ENCODE results near the gene TBL3.

TBL3 gene

DNA sequence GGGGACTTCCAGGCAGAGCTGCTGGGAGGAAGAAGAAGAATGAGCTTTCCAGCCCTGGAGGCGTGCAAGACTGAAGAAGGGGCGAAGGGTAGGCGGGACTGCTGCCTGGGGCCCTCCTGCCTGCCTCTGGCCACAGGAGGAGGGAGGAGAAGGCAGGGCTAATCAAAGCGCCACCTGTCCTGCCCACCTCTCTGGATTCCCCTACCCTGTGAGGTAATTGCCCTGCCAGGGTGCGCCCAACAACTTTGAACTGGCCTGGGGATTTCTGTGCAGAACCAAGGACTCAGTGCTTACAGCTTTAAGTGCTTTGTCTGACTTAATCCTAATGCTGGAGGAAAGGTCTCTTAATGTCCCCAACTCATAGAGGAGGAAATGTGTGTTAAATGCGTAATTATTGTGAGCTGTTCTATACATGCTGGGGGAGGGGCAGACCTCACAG, 9.6 kb downstream of the TBL3 start, which contains the start of gene NOXO1:
Gene NOXO1 (minus strand): TSS at position 72 of the 439 bp plus-strand sequence. CDS start 290 bp downstream, outside the sequence.
- Mint-ChIP-seq H3K27ac (peak within 1 kb of the TSS; percentile 11), H3K36me3 (ENCODE audit: low read depth) (peaks cover 8% of the 10 kb centered on the region), H3K4me3 (peak within 1 kb of the TSS; percentile 28), H3K9me3 (no peaks in the 10 kb centered on the region), H3K27me3 (peaks cover 25% of the 10 kb centered on the region), H3K4me1 (ENCODE audit: low read depth) (peaks cover 21% of the 10 kb centered on the region)

DNA sequence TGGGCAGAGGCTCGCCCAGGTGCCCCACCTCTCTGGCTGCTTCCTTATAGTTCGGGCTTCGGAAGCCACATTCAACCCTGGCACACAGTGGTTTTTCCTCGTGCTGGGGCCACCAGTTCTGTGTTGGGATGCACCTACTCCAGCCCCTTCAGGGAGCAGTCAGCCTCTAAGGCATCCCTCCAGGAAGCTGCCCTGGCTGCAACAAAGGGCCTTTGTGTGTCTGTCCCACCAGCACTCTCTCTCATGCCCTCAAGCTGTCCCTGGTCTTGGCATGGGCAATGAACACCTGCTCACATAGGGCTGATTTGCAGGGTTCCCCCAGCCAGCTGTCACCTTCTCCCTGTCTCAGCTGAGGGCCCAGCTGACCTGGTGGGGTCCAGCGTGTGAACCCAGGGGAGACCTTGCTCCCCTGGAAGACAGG, 10.2 kb downstream of the TBL3 start:
- Mint-ChIP-seq H3K4me3 (no peak overlapping the region), H3K27me3 (peaks cover 25% of the 10 kb centered on the region), H3K36me3 (ENCODE audit: low read depth) (peaks cover 12% of the 10 kb centered on the region), H3K9me3 (no peaks in the 10 kb centered on the region), H3K27ac (no peak overlapping the region), H3K4me1 (ENCODE audit: low read depth) (peaks cover 21% of the 10 kb centered on the region)

DNA sequence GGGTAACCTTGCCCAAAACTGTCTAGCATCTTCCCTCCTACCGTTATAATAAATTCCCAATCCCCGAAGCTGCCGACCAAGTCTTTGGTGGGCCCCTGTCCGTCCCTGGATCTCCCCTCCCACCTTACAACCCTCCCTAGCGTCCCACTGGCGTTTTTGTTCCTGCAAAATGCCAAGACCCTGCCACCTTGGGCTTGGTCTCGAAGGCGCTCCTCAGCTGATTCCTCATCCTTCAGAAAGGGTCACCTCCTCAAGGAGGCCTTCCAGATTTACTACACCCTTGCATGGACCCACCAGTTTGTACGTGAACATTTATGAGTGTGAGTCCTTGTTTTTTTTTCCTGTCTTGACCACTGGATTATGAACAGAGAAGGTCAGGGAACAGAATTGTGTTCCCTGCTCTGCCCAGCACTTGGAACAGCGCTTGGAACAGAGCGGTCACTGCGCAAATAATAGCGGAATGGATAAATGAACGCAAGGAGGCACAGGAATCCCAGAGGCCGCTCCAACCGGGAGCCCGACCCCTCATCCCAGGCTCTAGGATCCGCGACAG, 11.2 kb downstream of the TBL3 start:
- H3K27ac Mint-ChIP-seq, result no peak overlapping the region
- peaks cover 21% of the 10 kb centered on the region for H3K4me1 Mint-ChIP-seq (ENCODE audit: low read depth)
- H3K4me3 Mint-ChIP-seq, result peak overlapping the region; percentile 73
- peaks cover 28% of the 10 kb centered on the region for H3K27me3 Mint-ChIP-seq
- no peaks in the 10 kb centered on the region for H3K9me3 Mint-ChIP-seq
- peaks cover 7% of the 10 kb centered on the region for H3K36me3 Mint-ChIP-seq (ENCODE audit: low read depth)

DNA sequence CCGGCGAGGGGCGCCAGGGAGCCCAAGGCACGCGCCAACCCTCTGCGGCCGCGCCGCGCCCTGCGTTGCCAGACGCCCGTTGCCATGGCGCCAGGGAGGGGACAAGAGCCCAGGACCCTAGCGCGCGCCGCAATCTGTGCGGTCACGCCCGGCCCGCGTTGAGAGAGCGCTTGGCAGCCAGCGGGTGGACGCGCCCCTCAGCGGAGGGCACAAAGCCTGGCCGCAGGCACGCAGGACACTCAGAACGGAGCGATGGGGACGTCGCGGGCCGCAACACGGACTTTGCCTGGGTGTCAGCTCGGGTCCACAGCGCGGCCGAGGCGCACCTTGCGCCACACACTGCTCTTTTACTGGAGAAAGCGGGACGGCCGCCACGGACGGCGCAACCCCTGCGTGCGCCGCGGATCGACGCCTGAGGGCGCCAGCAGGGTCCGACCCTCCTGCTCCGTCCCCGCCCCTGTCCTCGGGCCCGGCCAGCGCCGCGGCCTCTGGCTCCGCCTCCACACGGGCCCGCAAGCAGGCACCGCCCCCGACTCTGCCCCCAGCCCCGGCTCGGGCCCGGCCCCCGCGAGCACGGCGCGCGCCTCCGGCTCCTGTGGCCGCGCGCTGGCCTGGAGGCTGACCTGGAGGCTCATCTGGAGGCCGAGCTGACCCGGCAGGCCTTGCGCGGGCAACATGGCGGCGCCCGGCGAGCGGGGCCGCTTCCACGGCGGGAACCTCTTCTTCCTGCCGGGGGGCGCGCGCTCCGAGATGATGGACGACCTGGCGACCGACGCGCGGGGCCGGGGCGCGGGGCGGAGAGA, 11.9 kb downstream of the TBL3 start, which contains the start of gene GFER:
Gene GFER (plus strand): TSS at position 650 of the 803 bp plus-strand sequence. CDS start 26 bp downstream, at position 676.
- Mint-ChIP-seq H3K4me3 (peak within 1 kb of the TSS; percentile 86), H3K27ac (peak within 1 kb of the TSS; percentile 72), H3K27me3 (peaks cover 32% of the 10 kb centered on the region), H3K9me3 (no peaks in the 10 kb centered on the region), H3K4me1 (ENCODE audit: low read depth) (peaks cover 21% of the 10 kb centered on the region), H3K36me3 (ENCODE audit: low read depth) (peaks cover 7% of the 10 kb centered on the region)

DNA sequence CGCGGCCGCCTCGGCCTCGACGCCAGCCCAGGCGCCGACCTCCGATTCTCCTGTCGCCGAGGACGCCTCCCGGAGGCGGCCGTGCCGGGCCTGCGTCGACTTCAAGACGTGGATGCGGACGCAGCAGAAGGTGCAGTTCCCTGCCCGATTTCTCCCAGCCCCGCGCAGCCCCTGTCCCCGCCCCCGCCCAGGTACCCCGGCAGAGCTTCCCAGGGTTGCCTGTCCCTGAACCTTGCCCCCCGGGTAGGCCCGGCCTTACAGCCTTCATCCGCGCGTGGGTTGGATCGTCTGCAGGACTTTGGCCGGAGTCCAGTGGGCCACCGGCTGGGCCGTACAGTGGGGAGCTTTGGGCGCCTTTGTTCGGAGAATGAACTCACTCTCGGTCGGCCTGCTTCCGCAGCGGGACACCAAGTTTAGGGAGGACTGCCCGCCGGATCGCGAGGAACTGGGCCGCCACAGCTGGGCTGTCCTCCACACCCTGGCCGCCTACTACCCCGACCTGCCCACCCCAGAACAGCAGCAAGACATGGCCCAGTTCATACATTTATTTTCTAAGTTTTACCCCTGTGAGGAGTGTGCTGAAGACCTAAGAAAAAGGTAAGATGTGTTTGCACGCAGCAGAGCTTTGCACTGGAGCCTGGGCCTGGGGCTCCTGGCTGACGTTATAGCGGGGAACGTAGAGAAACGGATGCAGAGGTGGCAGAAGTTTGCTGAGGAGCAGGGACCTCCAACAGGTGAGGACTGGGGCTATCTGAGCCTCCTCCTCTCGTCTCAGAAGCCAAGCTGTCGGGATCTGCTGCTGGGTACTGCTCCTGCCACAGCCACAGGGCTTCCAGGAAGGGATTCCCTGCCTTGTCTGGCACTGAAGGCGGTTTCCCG, 12.7 kb downstream of the TBL3 start:
- Mint-ChIP-seq H3K27me3 (peaks cover 39% of the 10 kb centered on the region), H3K27ac (peak overlapping the region; percentile 72), H3K4me1 (ENCODE audit: low read depth) (peaks cover 18% of the 10 kb centered on the region), H3K36me3 (ENCODE audit: low read depth) (peaks cover 7% of the 10 kb centered on the region), H3K9me3 (no peaks in the 10 kb centered on the region), H3K4me3 (peak overlapping the region; percentile 86)

- Mint-ChIP-seq H3K9me3 (no peaks in the 10 kb centered on the region), H3K4me3 (peak overlapping the region; percentile 86), H3K27me3 (peaks cover 37% of the 10 kb centered on the region), H3K27ac (no peak overlapping the region), H3K4me1 (ENCODE audit: low read depth) (peaks cover 21% of the 10 kb centered on the region), H3K36me3 (ENCODE audit: low read depth) (peaks cover 7% of the 10 kb centered on the region)
Measured at GRCh38 chr16:1985466-1986150, 13.8 kb downstream of the TBL3 start.

GRCh38 chr16:1987198-1987597, 15.3 kb downstream of the TBL3 start:
- H3K9me3 Mint-ChIP-seq, result no peaks in the 10 kb centered on the region
- H3K36me3 Mint-ChIP-seq (ENCODE audit: low read depth), result peaks cover 7% of the 10 kb centered on the region
- H3K27me3 Mint-ChIP-seq, result peaks cover 28% of the 10 kb centered on the region
- no peak overlapping the region for H3K27ac Mint-ChIP-seq
- peaks cover 26% of the 10 kb centered on the region for H3K4me1 Mint-ChIP-seq (ENCODE audit: low read depth)
- H3K4me3 Mint-ChIP-seq, result no peak overlapping the region

GRCh38 chr16:1989209-1990100, 17.6 kb downstream of the TBL3 start, which contains the start of gene SYNGR3:
Gene SYNGR3 (plus strand): TSS chr16:1989970. CDS start chr16:1990103, 133 bp downstream.
- Mint-ChIP-seq H3K9me3 (no peaks in the 10 kb centered on the region), H3K27me3 (peaks cover 17% of the 10 kb centered on the region), H3K36me3 (ENCODE audit: low read depth) (peaks cover 7% of the 10 kb centered on the region), H3K4me3 (peak within 1 kb of the TSS; percentile 66), H3K27ac (no peak within 1 kb of the TSS), H3K4me1 (ENCODE audit: low read depth) (peaks cover 29% of the 10 kb centered on the region)

GRCh38 chr16:1990101-1990350, 18.2 kb downstream of the TBL3 start:
- Mint-ChIP-seq H3K27me3 (peaks cover 17% of the 10 kb centered on the region), H3K4me1 (ENCODE audit: low read depth) (peaks cover 29% of the 10 kb centered on the region), H3K36me3 (ENCODE audit: low read depth) (peaks cover 7% of the 10 kb centered on the region), H3K4me3 (no peak overlapping the region), H3K9me3 (no peaks in the 10 kb centered on the region), H3K27ac (no peak overlapping the region)

DNA sequence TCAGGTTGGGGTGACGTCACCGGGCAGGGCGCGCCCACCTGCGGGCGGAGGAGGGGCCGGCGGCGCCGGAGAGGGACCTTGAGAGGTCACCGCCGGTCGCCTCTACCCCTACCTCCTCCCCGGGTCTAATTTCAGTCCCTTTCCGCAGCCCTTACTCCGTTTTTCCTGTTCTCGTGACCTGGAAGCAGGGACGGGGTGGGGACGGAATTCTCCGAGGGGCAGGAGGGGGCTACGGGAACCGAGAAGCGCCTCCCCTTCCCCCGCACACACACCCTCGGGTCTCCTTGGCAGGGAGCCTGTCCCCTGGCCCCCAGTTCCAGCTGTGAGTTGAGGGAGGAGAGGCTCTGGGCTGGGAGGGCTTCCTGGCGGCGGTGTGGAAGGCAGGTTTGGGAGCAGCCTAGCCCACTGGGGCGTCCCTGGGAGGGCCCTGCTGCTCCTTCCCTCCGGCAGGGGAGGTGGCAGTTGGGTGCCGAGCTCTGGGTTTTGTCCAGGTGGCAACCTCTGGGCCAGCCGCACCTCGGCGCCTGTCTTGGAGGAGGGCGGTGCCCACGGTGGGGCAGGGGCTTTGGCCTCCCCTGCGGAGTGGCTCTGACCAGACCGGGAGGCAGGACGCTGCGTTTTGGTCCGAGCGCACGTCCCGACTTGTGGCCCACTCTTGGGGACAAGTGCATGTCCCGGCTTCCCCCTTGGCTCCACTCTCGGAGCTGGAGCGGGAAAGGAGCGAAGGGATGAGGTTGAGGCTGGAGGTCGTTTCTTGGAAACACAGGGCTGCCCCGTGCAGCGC, 18.7 kb downstream of the TBL3 start:
- Mint-ChIP-seq H3K9me3 (no peaks in the 10 kb centered on the region), H3K4me3 (peak overlapping the region; percentile 66), H3K27ac (peak overlapping the region; percentile 78), H3K36me3 (ENCODE audit: low read depth) (peaks cover 11% of the 10 kb centered on the region), H3K27me3 (peaks cover 17% of the 10 kb centered on the region), H3K4me1 (ENCODE audit: low read depth) (peaks cover 24% of the 10 kb centered on the region)

DNA sequence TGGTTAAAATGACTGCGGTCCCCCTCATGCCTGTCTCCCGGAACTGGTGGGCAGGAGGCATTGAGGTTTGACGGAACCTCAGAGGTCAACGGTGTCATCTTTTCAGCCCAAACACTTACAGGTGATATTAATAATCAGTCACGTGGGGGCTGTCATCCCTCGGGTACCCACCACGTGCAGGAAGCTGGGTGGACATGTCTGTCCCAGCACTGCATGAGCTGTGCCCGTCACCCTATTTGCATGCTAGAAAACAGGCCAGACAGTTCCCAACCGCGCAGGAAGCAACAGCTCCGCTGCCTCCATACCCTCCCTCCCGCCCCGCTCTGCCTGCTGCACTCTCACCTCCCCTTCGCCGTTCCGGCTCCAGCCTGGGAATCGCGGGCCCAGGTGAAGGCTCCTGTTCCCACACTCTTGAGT, 19.3 kb downstream of the TBL3 start:
- H3K27me3 Mint-ChIP-seq, result peaks cover 17% of the 10 kb centered on the region
- peak overlapping the region; percentile 66 for H3K4me3 Mint-ChIP-seq
- H3K27ac Mint-ChIP-seq, result peak overlapping the region; percentile 78
- no peaks in the 10 kb centered on the region for H3K9me3 Mint-ChIP-seq
- H3K36me3 Mint-ChIP-seq (ENCODE audit: low read depth), result peaks cover 11% of the 10 kb centered on the region
- peaks cover 23% of the 10 kb centered on the region for H3K4me1 Mint-ChIP-seq (ENCODE audit: low read depth)

DNA sequence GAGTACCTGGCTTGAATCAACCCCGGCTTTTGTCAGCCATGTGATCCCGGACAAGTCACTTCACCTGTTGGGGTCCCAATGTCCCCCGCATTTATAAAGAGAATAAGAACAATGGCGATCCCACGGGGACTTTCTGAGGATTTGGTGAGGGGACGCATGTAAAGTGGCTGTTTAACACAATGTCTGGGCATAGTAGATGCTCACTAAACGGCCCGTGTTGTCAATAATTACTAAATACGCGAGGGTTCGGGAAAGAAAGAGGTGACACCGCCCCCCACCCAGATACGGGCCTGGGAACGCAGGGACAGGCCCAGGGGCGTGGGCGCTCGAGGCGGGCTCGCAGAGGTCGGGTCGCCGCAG, 19.7 kb downstream of the TBL3 start:
- H3K36me3 Mint-ChIP-seq (ENCODE audit: low read depth), result peaks cover 7% of the 10 kb centered on the region
- peak overlapping the region; percentile 78 for H3K27ac Mint-ChIP-seq
- peak overlapping the region; percentile 66 for H3K4me3 Mint-ChIP-seq
- H3K27me3 Mint-ChIP-seq, result peaks cover 17% of the 10 kb centered on the region
- no peaks in the 10 kb centered on the region for H3K9me3 Mint-ChIP-seq
- H3K4me1 Mint-ChIP-seq (ENCODE audit: low read depth), result peaks cover 24% of the 10 kb centered on the region
